ENCODE measurements around the gene SMOC2. TPM values are rescaled to one million over a fixed set of nuclear protein-coding genes. Genes with fewer than 3 reads are reported as not detected.
"Not testable (repeated sequence)": the region's sequence is repeated elsewhere in the genome, so short reads cannot be mapped to it uniquely, and the experiment has no call there.

Gene SMOC2
- polyA plus RNA-seq, 2 of the 4 experiments (the other 2 are of a cell fraction) = not detected

GRCh38 chr6:168691774-168692173 is 250.8 kb downstream of the SMOC2 start:
- Histone ChIP-seq H3K4me2 (no peak overlapping the region), H3K4me3 (no peak overlapping the region), H3K9me3 (no peaks in the 10 kb centered on the region), H3K27ac (no peak overlapping the region), H3K4me1 (no peaks in the 10 kb centered on the region)
- DNase-seq (ENCODE audit: low read depth in 1 of 2, low spot score in 1 of 2) = no peak
- TF ChIP-seq HOXB5 (CRISPR knock-in tag; IDR thresholded peaks at IDR 0.05) (no peak), ATOH8 (CRISPR knock-in tag; IDR thresholded peaks at IDR 0.05; ENCODE audit: low read depth) (no peak), HDAC2 (IDR thresholded peaks at IDR 0.05) (no peak), E2F6 (IDR thresholded peaks at IDR 0.05; ENCODE audit: borderline replicate concordance, low read depth) (no peak), HMGXB4 (CRISPR knock-in tag; IDR thresholded peaks at IDR 0.05; ENCODE audit: borderline replicate concordance) (no peak), RFX5 (IDR thresholded peaks at IDR 0.05) (no peak), NPAS2 (CRISPR knock-in tag; IDR thresholded peaks at IDR 0.05; ENCODE audit: borderline replicate concordance) (no peak), USF2 (IDR thresholded peaks at IDR 0.05) (no peak), BHLHE40 (IDR thresholded peaks at IDR 0.05; ENCODE audit: low read depth, low read length) (no peak), MAX (IDR thresholded peaks at IDR 0.05) (no peak), TFCP2L1 (CRISPR knock-in tag; IDR thresholded peaks at IDR 0.05) (no peak), TP53 (CRISPR knock-in tag; IDR thresholded peaks at IDR 0.05) (no peak), MYC (IDR thresholded peaks at IDR 0.05; ENCODE audit: borderline replicate concordance, low read length) (no peak), FOSB (CRISPR knock-in tag; IDR thresholded peaks at IDR 0.05) (no peak)
- no peak for FAIRE-seq
- POLR2A ChIA-PET = no interaction called here
- WGBS (ENCODE audit: missing lambda C conversion rate) = 61% methylated on average over 7 of the region's 7 CpGs
- no peak for ATAC-seq
- CTCF ChIA-PET = no interaction called here

- H3K4me1 ChIP-seq = no peaks in the 10 kb centered on the region
- WGBS (ENCODE audit: missing lambda C conversion rate) = 69% methylated on average over 27 of the region's 34 CpGs
- no peak overlapping the region for H3K4me2 ChIP-seq
- TF ChIP-seq EHF (CRISPR knock-in tag; IDR thresholded peaks at IDR 0.05) (no peak), ZNF302 (CRISPR knock-in tag; IDR thresholded peaks at IDR 0.05) (no peak), ZSCAN20 (CRISPR knock-in tag; IDR thresholded peaks at IDR 0.05) (no peak), ZFP36 (IDR thresholded peaks at IDR 0.05; ENCODE audit: borderline replicate concordance, partially characterized antibody) (no peak), MAX (IDR thresholded peaks at IDR 0.05) (no peak), USF2 (IDR thresholded peaks at IDR 0.05) (no peak), CHD2 (IDR thresholded peaks at IDR 0.05; ENCODE audit: low read length, partially characterized antibody) (no peak), RCOR1 (IDR thresholded peaks at IDR 0.05; ENCODE audit: low read depth, low read length) (no peak), KDM5A (IDR thresholded peaks at IDR 0.05) (no peak), MAFK (IDR thresholded peaks at IDR 0.05; ENCODE audit: partially characterized antibody) (no peak), HOXB13 (CRISPR knock-in tag; IDR thresholded peaks at IDR 0.05; ENCODE audit: low read depth) (no peak), EHMT2 (IDR thresholded peaks at IDR 0.05; ENCODE audit: low read depth) (no peak), E2F6 (IDR thresholded peaks at IDR 0.05; ENCODE audit: borderline replicate concordance, low read depth) (no peak), MAZ (IDR thresholded peaks at IDR 0.05; ENCODE audit: borderline replicate concordance, low read depth, low read length) (no peak), HOXA7 (CRISPR knock-in tag; IDR thresholded peaks at IDR 0.05) (no peak), NFE2L2 (conservative IDR thresholded peaks at IDR 0.05; ENCODE audit: low read length) (no peak), HEYL (CRISPR knock-in tag; IDR thresholded peaks at IDR 0.05) (no peak), RFX5 (IDR thresholded peaks at IDR 0.05) (no peak), CEBPB (IDR thresholded peaks at IDR 0.05) (no peak)
- no peaks in the 10 kb centered on the region for H3K9me3 ChIP-seq
- DNase-seq (ENCODE audit: low read depth in 1 of 2, low spot score in 1 of 2) (no peak), ATAC-seq (no peak), FAIRE-seq (no peak)
- POLR2A ChIA-PET = no interaction called here
- CTCF ChIA-PET = no interaction called here
- H3K4me3 ChIP-seq = no peak overlapping the region
- H3K27ac ChIP-seq = no peak overlapping the region
These were observed 251.4 kb downstream of the SMOC2 start for GRCh38 chr6:168692193-168692914.

- CTCF ChIA-PET; H3K27ac ChIP-seq; FAIRE-seq; H3K4me2 ChIP-seq; DNase-seq (ENCODE audit: low read depth in 1 of 2, low spot score in 1 of 2); H3K9me3 ChIP-seq; H3K4me1 ChIP-seq; H3K4me3 ChIP-seq; ATAC-seq; POLR2A ChIA-PET: not testable (repeated sequence)
- WGBS (ENCODE audit: missing lambda C conversion rate) = no CpG with 5 or more reads among the region's 12 CpGs
These were observed 251.9 kb downstream of the SMOC2 start for GRCh38 chr6:168692915-168693257.

Data from A549 (cell line).